ENCODE data around the gene PITPNB. TPM values are rescaled to one million over a fixed set of nuclear protein-coding genes. Genes with fewer than 3 reads are reported as not detected.

The PITPNB gene
- total RNA-seq, 4 donors from 2014 or later, result 12.1 to 18.7 (median 16.1) TPM

DNA sequence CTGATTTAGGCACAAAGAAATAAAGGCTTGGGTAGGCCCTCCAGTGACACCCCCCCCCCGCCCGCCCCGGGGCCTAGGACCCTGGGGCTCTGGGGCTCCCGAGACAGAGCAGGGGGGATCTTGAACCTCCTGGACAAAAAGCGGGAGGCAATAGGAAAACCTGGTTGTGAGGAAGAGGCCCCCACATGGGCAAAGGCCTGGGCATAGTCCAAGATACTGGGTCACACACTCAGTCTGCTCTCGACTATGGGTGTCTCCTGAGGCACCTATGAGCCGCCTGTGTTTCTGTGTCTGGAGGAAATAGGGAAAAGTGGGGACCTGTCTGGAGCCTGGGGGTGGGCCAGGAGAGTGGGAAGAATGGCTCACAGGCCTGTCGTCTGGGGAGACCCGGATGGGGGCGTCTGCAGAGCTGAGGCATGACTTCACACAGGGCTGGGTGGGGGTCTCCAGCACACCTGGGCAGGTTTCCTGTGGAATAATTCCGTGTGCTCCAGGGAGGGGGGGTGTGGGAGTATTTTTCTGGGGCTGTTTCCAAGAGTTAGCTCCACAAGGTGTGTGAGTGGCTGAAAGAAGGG, 115.1 kb downstream of the PITPNB start:
- Histone ChIP-seq H3K9me3 (no peaks in the 10 kb centered on the region), H3K4me1 (peaks cover 10 to 45% of the 10 kb centered on the region in 2 donors), H3K27ac (peak overlapping the region in 2 of 4 donors; percentile 10 to 45), H3K4me3 (no peak overlapping the region), H3K36me3 (no peaks in the 10 kb centered on the region), H3K27me3 (no peaks in the 10 kb centered on the region)
- intact Hi-C loops (cut with DNase I; ENCODE audit: low total_unique reads), result loop anchor here (1.0 to 5.0 kb wide), 4 partner anchors 53 to 317 kb away; no protein-coding TSS in a partner anchor
- ATAC-seq (no peak), DNase-seq (no peak)
- TF ChIP-seq, protein P1, sequence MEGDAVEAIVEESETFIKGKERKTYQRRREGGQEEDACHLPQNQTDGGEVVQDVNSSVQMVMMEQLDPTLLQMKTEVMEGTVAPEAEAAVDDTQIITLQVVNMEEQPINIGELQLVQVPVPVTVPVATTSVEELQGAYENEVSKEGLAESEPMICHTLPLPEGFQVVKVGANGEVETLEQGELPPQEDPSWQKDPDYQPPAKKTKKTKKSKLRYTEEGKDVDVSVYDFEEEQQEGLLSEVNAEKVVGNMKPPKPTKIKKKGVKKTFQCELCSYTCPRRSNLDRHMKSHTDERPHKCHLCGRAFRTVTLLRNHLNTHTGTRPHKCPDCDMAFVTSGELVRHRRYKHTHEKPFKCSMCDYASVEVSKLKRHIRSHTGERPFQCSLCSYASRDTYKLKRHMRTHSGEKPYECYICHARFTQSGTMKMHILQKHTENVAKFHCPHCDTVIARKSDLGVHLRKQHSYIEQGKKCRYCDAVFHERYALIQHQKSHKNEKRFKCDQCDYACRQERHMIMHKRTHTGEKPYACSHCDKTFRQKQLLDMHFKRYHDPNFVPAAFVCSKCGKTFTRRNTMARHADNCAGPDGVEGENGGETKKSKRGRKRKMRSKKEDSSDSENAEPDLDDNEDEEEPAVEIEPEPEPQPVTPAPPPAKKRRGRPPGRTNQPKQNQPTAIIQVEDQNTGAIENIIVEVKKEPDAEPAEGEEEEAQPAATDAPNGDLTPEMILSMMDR (IDR thresholded peaks at IDR 0.05 in 4 of 5, conservative IDR thresholded peaks at IDR 0.05 in 1 of 5), result no peak
- no peak for TF ChIP-seq POLR2A (IDR thresholded peaks at IDR 0.05)
- in situ Hi-C loops (cut with MboI; ENCODE audit: low sequenced_read_pairs in 4 of 4), result loop anchor here (10.0 to 25.0 kb wide), 2 partner anchors 399 to 1042 kb away; no protein-coding TSS in a partner anchor

DNA sequence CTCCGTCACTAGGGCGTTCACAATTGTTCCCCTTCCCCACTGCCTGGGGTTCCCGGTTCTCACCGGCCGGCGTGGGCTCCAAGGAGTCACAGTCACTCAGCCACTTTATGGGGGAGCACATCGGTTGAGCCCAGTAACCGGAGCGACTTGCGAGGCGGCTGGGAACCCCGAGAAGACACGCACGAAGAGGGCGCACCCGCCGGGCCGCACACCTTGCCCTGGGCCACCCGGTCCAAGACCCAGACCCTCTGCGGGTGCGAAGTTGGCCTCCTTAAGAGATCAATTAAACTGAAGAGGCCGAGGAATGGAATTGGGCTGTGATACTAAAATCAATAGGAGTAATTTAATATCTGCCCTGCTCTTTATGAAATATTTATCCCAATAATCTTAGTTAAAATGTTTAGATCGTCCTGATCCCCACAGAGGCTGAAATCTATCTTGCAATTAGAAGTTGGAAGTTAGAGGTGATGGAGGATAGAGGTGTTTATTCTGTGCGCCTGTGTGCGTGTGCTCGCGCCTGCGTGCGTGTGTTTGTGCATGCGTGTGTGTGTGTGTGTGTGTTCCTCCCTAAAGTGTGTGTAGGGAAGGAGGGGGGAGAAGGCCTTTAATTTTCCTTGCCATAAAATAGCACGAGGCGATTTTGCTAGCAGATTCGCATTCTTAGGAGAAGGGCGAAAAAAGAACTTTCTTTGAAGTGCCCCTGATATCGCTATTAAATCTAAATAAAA, 116.5 kb downstream of the PITPNB start:
- ATAC-seq, result no peak
- no peak for TF ChIP-seq POLR2A (IDR thresholded peaks at IDR 0.05)
- TF ChIP-seq, protein P1 (IDR thresholded peaks at IDR 0.05 in 4 of 5, conservative IDR thresholded peaks at IDR 0.05 in 1 of 5), result no peak
- peak overlapping the region; percentile 78 to 99 (median 84) for H3K4me3 ChIP-seq
- peak overlapping the region; percentile 90 to 95 (median 94) for H3K27ac ChIP-seq
- DNase-seq, result no peak
- intact Hi-C loops (cut with DNase I; ENCODE audit: low total_unique reads) (loop anchor here (5.0 kb wide), 3 partner anchors 55 to 315 kb away; no protein-coding TSS in a partner anchor), in situ Hi-C loops (cut with MboI; ENCODE audit: low sequenced_read_pairs in 4 of 4) (loop anchor here (10.0 to 25.0 kb wide), 2 partner anchors 398 to 1040 kb away; no protein-coding TSS in a partner anchor)
- H3K27me3 ChIP-seq, result no peaks in the 10 kb centered on the region
- H3K9me3 ChIP-seq, result no peaks in the 10 kb centered on the region
- no peaks in the 10 kb centered on the region for H3K36me3 ChIP-seq
- peaks cover 10 to 53% of the 10 kb centered on the region in 2 donors for H3K4me1 ChIP-seq

Small RNAs within 50 kb of the gene (microRNA-seq; reads per million reads assigned to microRNA genes)
- gene MIR3199-1 (ENCODE audit: borderline replicate concordance in 2 of 2), result 0 reads per million in 2 donors
- 0 reads per million in 2 donors for gene MIR3199-2 (ENCODE audit: borderline replicate concordance in 2 of 2)

Other genes with a start within 250 kb of the PITPNB start
- 10 to 100 TPM in 3 of 4 donors, 1 to 10 TPM in 1; 8.8 to 40.0 (median 36.6) TPM for gene MN1, start 117.5 kb downstream of the PITPNB start, total RNA-seq

Measured in gastrocnemius medialis (tissue), 4 donors.